Trophoblast cell (in vitro differentiated cells and primary cell): Measurements from ENCODE around the gene SPOCK1.
A peak's percentile ranks its signal among the peaks of the same experiment; 100 is the strongest.

Experiments used
- DNase-seq, 2 donors: peaks; one replicate each; pipeline ENCODE4 v3.0.0-alpha.2; 2016
- H2AFZ ChIP-seq: 2 replicates; pipeline ENCODE4 v1.6.1; 2013; ENCODE audit warnings: low read length, moderate library complexity, mild to moderate bottlenecking; ENCODE audit not compliant: insufficient read depth, poor library complexity
- H2AK5ac ChIP-seq: 2 replicates; pipeline ENCODE4 v1.6.1; 2013; ENCODE audit warnings: mild to moderate bottlenecking, low read length
- H2BK120ac ChIP-seq: 2 replicates; pipeline ENCODE4 v1.6.1; 2013; ENCODE audit warnings: low read length, mild to moderate bottlenecking, moderate library complexity; ENCODE audit not compliant: insufficient read depth, poor library complexity
- H2BK12ac ChIP-seq: 2 replicates; pipeline ENCODE4 v1.6.1; 2013; ENCODE audit warnings: mild to moderate bottlenecking, low read length, moderate library complexity
- H2BK5ac ChIP-seq: 2 replicates; pipeline ENCODE4 v1.6.1; 2013; ENCODE audit warnings: low read length, low read depth, moderate library complexity, mild to moderate bottlenecking; ENCODE audit not compliant: poor library complexity
- H3K14ac ChIP-seq: 2 replicates; pipeline ENCODE4 v1.6.1; 2013; ENCODE audit warnings: mild to moderate bottlenecking, low read length
- H3K18ac ChIP-seq: 2 replicates; pipeline ENCODE4 v1.6.1; 2013; ENCODE audit warnings: mild to moderate bottlenecking, low read length
- H3K23ac ChIP-seq: 2 replicates; pipeline ENCODE4 v1.6.1; 2013; ENCODE audit warnings: low read length
- H3K27ac ChIP-seq: 2 replicates; pipeline ENCODE4 v1.5.1; 2013; ENCODE audit warnings: low read depth, mild to moderate bottlenecking, inconsistent platforms, low read length, moderate library complexity
- H3K27me3 ChIP-seq: 2 replicates; pipeline ENCODE4 v1.6.1; 2013; ENCODE audit warnings: inconsistent platforms, mild to moderate bottlenecking, low read length, moderate library complexity; ENCODE audit not compliant: insufficient read depth
- H3K36me3 ChIP-seq, 2 experiments: 1 replicate in 1 of 2; 2 replicates in 1 of 2; pipeline ENCODE4 v1.6.1; 2013; ENCODE audit warnings: low read length in 2 of 2, mild to moderate bottlenecking in 2 of 2, moderate library complexity in 1 of 2; ENCODE audit not compliant: insufficient read depth in 2 of 2, control insufficient read depth in 1 of 2
- H3K4ac ChIP-seq: 2 replicates; pipeline ENCODE4 v1.6.1; 2013; ENCODE audit warnings: low read depth, mild to moderate bottlenecking, low read length, moderate library complexity
- H3K4me1 ChIP-seq, 2 experiments: 1 replicate in 1 of 2; 2 replicates in 1 of 2; pipeline ENCODE4 v1.6.1; 2013; ENCODE audit warnings: low read length in 2 of 2, mild to moderate bottlenecking in 2 of 2, moderate library complexity in 1 of 2; ENCODE audit not compliant: insufficient read depth in 2 of 2, control insufficient read depth in 1 of 2
- H3K4me2 ChIP-seq: 2 replicates; pipeline ENCODE4 v1.6.1; 2013; ENCODE audit warnings: inconsistent platforms, mild to moderate bottlenecking, low read length, moderate library complexity
- H3K4me3 ChIP-seq: 2 replicates; pipeline ENCODE4 v1.5.1; 2013; ENCODE audit warnings: mild to moderate bottlenecking, low read depth, low read length, inconsistent platforms
- H3K79me1 ChIP-seq: one replicate; pipeline ENCODE4 v1.6.1; 2013; ENCODE audit warnings: low read length
- H3K79me2 ChIP-seq: 2 replicates; pipeline ENCODE4 v1.6.1; 2013; ENCODE audit warnings: low read length, mild to moderate bottlenecking; ENCODE audit not compliant: control insufficient read depth, insufficient read depth, poor library complexity
- H3K9ac ChIP-seq: 2 replicates; pipeline ENCODE4 v1.6.1; 2013; ENCODE audit warnings: mild to moderate bottlenecking, low read length
- H3K9me3 ChIP-seq: 2 replicates; pipeline ENCODE4 v1.6.1; 2013; ENCODE audit warnings: low read depth, mild to moderate bottlenecking, control low read depth, inconsistent platforms, low read length; ENCODE audit not compliant: insufficient read depth
- H4K12ac ChIP-seq: 2 replicates; pipeline ENCODE4 v1.6.1; 2013; ENCODE audit warnings: low read depth, mild to moderate bottlenecking, low read length, moderate library complexity
- H4K8ac ChIP-seq: 2 replicates; pipeline ENCODE4 v1.6.1; 2013; ENCODE audit warnings: low read depth, mild to moderate bottlenecking, low read length, moderate library complexity
- H4K91ac ChIP-seq: one replicate; pipeline ENCODE4 v1.6.1; 2013; ENCODE audit warnings: low read depth, mild to moderate bottlenecking, low read length, moderate library complexity
- WGBS: extraction: QIAGEN DNeasy Blood & Tissue Kit; methylation state at CpG from one replicate; pipeline ENCODE4 v1.1.7; 2013; ENCODE audit warnings: missing lambda C conversion rate; ENCODE audit not compliant: insufficient read length, insufficient coverage; ENCODE audit errors: extremely low coverage; 5-methylcytosine and 5-hydroxymethylcytosine counted together

Gene SPOCK1

DNA sequence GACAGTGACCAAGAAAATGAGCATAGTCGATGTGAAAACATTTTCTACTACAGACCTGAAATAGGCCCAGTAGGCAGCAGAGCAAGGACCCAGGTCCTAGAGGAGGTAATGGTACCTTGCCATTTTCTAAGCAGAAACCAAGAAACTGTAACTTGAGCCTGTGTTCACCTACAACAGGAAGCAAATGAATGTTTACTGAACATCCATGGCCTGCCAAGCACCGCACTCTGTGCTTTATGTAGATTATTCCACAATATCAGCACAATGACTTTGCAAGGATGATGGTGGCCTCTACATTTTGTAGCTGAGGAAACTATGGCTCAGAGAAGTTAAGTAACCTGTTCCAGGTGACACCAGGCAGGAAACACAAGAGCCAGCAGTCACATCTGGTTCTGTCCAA lies 215.3 kb downstream of the SPOCK1 start:
- H3K9ac ChIP-seq, result no peak overlapping the region
- WGBS, result no CpG with 5 or more reads among the region's 2 CpGs

DNA sequence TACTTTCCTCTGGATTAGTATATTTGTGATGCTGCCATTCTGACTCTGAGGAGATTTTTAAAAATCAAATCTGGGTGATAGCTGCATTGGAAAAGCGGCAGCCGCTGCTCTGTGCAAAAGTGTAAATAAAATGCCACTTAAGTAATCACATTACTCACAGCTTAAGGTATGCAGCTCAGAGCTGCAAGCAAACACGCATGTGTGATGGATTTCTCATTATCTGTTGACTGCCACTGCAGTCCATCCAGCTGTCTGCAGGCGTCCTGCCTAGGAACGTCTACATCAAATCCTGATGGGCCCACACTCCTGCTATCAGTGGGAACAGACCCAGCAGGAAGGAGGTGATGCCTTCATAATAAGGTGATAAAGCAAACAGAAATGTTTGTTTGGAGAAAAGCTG lies 216.9 kb downstream of the SPOCK1 start:
- no peak overlapping the region for H4K12ac ChIP-seq
- WGBS, result no CpG with 5 or more reads among the region's 5 CpGs
- no peak overlapping the region for H2AK5ac ChIP-seq
- peak in 1 of 2 donors; percentile 3 for DNase-seq
- no peaks in the 10 kb centered on the region for H3K4me1 ChIP-seq
- no peaks in the 10 kb centered on the region for H3K36me3 ChIP-seq
- no peak overlapping the region for H4K91ac ChIP-seq
- no peak overlapping the region for H3K18ac ChIP-seq
- H3K4me3 ChIP-seq, result no peak overlapping the region
- no peak overlapping the region for H3K23ac ChIP-seq
- H4K8ac ChIP-seq, result no peak overlapping the region
- H2AFZ ChIP-seq, result no peak overlapping the region
- H3K79me1 ChIP-seq, result no peaks in the 10 kb centered on the region
- H2BK120ac ChIP-seq, result no peak overlapping the region
- no peak overlapping the region for H3K27ac ChIP-seq
- H3K4ac ChIP-seq, result no peak overlapping the region
- no peak overlapping the region for H3K4me2 ChIP-seq
- no peak overlapping the region for H2BK12ac ChIP-seq
- no peaks in the 10 kb centered on the region for H3K79me2 ChIP-seq
- H3K9ac ChIP-seq, result no peak overlapping the region
- H3K14ac ChIP-seq, result no peak overlapping the region
- H3K9me3 ChIP-seq, result no peaks in the 10 kb centered on the region
- no peaks in the 10 kb centered on the region for H3K27me3 ChIP-seq
- H2BK5ac ChIP-seq, result no peak overlapping the region

More for the DNA sequence above, 215.3 kb downstream of the SPOCK1 start:
- H3K9me3 ChIP-seq, result no peaks in the 10 kb centered on the region
- H2BK12ac ChIP-seq, result no peak overlapping the region
- no peak overlapping the region for H2BK120ac ChIP-seq
- H3K79me2 ChIP-seq, result no peaks in the 10 kb centered on the region
- no peaks in the 10 kb centered on the region for H3K36me3 ChIP-seq
- DNase-seq, result no peak
- no peak overlapping the region for H3K14ac ChIP-seq
- no peak overlapping the region for H4K91ac ChIP-seq
- no peak overlapping the region for H2BK5ac ChIP-seq
- H3K18ac ChIP-seq, result no peak overlapping the region
- no peak overlapping the region for H3K23ac ChIP-seq
- H3K27me3 ChIP-seq, result no peaks in the 10 kb centered on the region
- no peaks in the 10 kb centered on the region for H3K4me1 ChIP-seq
- no peak overlapping the region for H3K4me2 ChIP-seq
- H3K4me3 ChIP-seq, result no peak overlapping the region
- no peaks in the 10 kb centered on the region for H3K79me1 ChIP-seq
- no peak overlapping the region for H2AFZ ChIP-seq
- H4K12ac ChIP-seq, result no peak overlapping the region
- no peak overlapping the region for H4K8ac ChIP-seq
- no peak overlapping the region for H3K27ac ChIP-seq
- no peak overlapping the region for H2AK5ac ChIP-seq
- no peak overlapping the region for H3K4ac ChIP-seq

DNA sequence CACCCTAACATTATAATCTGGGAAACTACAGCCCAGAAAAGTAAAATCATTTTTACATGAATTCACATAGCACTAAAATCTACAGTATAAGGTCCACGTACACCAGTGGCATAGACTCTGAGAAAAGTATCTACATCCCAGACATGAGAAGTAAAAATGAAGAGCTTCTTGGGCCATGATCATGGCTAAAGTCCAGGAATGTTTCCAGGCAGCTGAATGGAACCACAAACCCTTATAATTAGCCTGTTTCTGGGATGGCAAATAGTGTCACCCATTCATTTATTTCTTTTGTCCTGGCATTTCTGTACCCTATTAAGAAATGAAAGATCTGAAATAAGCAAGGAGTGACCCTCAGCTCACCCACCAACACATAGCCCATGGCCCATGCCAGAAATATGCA lies 217.9 kb downstream of the SPOCK1 start:
- H2AFZ ChIP-seq, result no peak overlapping the region
- H3K4me2 ChIP-seq, result no peak overlapping the region
- no peak overlapping the region for H2BK5ac ChIP-seq
- no peaks in the 10 kb centered on the region for H3K36me3 ChIP-seq
- H2BK12ac ChIP-seq, result no peak overlapping the region
- H3K79me2 ChIP-seq, result no peaks in the 10 kb centered on the region
- H3K27me3 ChIP-seq, result no peaks in the 10 kb centered on the region
- no peak overlapping the region for H3K4me3 ChIP-seq
- no peak overlapping the region for H3K4ac ChIP-seq
- no peaks in the 10 kb centered on the region for H3K9me3 ChIP-seq
- no peak overlapping the region for H3K18ac ChIP-seq
- H3K9ac ChIP-seq, result no peak overlapping the region
- no peak for DNase-seq
- H4K91ac ChIP-seq, result no peak overlapping the region
- H3K14ac ChIP-seq, result no peak overlapping the region
- H2AK5ac ChIP-seq, result no peak overlapping the region
- H4K12ac ChIP-seq, result no peak overlapping the region
- H4K8ac ChIP-seq, result no peak overlapping the region
- no peak overlapping the region for H3K27ac ChIP-seq
- H3K23ac ChIP-seq, result no peak overlapping the region
- no peaks in the 10 kb centered on the region for H3K4me1 ChIP-seq
- H3K79me1 ChIP-seq, result no peaks in the 10 kb centered on the region
- no CpG with 5 or more reads among the region's 1 CpG for WGBS
- no peak overlapping the region for H2BK120ac ChIP-seq

DNA sequence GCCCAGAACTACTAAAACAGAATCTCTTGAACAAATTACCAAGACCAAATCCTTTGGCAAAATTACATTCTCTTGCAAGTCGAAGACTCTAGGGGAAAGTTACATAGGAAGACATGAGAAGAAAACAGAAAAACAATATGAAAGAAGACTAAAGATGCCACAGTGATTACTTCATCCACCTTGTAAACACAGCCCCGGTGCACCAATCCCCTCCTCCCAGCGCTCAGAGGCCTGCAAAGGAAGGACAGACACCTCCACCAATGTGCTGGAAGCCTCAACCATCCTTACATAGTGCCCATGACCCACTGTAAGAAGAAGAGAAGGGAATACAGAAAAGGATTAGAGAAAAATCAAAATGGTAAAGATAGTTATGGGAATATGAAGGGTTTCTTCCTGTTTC lies 218.5 kb downstream of the SPOCK1 start:
- Histone ChIP-seq H3K36me3 (no peaks in the 10 kb centered on the region), H3K27ac (no peak overlapping the region), H3K27me3 (no peaks in the 10 kb centered on the region), H3K79me2 (no peaks in the 10 kb centered on the region), H2AFZ (no peak overlapping the region), H2AK5ac (no peak overlapping the region), H2BK12ac (no peak overlapping the region), H3K4me2 (no peak overlapping the region), H3K9me3 (no peaks in the 10 kb centered on the region), H4K8ac (no peak overlapping the region), H3K23ac (no peak overlapping the region), H2BK120ac (no peak overlapping the region), H3K14ac (no peak overlapping the region), H2BK5ac (no peak overlapping the region), H3K79me1 (no peaks in the 10 kb centered on the region), H3K18ac (no peak overlapping the region), H3K9ac (no peak overlapping the region), H4K91ac (no peak overlapping the region), H3K4me3 (no peak overlapping the region), H3K4me1 (no peaks in the 10 kb centered on the region), H3K4ac (no peak overlapping the region), H4K12ac (no peak overlapping the region)
- DNase-seq, result no peak
- no CpG with 5 or more reads among the region's 3 CpGs for WGBS
